Hematopoietic multipotent progenitor cell treated with erythropoietin and hydrocortisone succinate and interleukin-3 and kit ligand, for 8 days (in vitro differentiated cells): ENCODE results near the gene DTD1.

ENCODE experiments used
- DNase-seq: peaks from one replicate; pipeline ENCODE4 v3.0.0-alpha.2; 2015

The DTD1 gene

DNA sequence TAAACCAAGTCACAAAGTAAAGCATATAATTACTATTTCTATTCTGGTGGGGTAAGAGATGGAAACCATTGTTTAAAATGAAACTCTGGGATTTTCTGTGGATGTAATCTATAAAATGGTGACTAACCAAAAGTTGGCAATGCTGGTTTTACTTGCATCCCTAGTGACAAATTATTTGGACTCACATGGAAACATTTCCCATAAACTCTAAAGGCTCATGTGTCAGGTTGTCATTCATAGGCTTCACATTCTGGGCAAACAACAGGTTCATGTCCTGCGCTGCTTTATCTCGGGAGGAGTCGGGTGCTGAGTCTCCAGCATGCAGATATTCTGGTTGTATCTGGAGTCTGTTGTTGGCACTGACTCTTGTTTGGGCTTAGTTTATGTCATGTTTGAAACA lies 127.7 kb downstream of the DTD1 start:
- DNase-seq: no peak

DNA sequence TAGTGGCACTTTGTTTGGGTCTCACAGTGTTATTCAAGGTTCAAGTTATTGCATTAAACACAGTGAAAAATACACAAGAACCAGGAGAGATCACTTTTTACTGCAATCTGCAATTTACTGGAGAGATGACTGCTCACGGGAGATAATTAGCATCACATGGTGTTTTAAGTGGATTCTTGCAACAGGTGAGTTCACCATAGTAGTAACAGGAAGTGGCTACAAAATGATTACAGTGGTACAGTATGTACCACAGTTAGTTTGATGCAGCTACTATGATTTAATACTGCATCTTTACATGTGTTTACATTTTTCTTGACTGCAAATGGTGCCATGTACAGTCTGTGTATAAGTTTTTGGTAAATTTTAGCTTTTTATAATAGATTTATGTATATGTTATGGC lies 129.2 kb downstream of the DTD1 start:
- DNase-seq: no peak

DNA sequence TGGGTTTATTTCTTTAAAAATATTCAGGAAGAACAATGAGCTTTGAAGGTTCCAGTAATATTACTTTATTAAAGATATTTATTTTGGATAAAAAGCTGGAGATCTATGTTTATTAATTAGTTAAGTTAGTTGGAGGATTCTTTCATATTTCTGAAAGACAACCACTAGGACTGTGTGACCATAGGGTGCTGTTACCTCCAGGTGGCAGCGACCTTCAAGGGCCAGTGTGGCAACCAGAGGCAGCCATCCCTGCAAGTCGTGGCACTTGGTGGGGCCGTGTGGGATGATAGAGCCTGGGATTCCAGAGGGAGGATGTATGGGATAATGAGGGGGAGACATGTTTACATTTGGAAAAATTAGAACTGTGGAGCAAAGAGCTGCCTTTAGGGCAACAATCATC lies 130.3 kb downstream of the DTD1 start:
- no peak for DNase-seq

DNA sequence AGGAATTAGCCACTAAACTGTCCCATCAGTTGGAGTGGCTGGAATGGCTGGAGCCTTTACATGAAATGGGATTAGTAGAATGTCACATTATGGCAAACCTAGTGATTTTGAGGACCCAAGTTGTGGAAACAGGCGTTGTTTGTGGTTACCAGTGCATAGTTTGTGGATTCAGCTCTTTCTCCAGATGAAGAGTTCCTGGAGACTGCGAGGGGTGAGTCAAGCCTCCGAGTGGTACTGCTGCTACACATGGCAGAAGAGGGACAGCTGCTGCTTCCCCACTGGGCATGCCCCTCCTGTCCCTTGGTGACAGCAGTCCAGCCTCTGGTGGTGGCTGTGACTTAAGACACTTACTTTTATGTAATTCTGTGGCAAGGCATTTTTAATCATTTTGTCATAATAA lies 131.6 kb downstream of the DTD1 start:
- no peak for DNase-seq

DNA sequence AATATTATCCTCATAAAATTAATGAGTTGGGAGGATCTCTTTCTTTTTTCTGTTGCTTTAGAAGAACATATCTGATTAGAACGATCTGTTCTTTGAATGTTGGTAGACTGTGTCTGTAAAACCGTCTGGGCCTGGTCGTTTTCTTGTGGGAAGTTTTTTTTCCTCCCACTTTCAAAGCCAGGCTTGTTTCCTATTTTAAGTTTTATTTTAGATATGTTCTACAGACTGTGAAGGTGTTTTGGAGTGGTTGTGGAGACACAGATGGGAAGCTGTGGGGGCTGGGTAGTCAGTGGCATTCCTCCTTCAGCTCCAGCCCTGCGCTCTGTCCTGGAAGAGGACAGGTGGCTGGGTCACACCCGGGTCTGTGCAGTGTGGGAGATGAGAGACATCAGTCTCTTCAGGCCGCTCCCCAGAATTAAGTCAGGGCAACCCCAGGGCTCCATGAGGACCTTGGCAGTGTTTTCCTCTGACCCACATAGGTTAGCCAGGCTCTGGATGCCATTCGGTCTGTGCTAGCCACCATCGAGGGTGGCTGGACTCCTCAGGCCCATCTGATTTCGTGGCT lies 133.8 kb downstream of the DTD1 start:
- DNase-seq: no peak

DNA sequence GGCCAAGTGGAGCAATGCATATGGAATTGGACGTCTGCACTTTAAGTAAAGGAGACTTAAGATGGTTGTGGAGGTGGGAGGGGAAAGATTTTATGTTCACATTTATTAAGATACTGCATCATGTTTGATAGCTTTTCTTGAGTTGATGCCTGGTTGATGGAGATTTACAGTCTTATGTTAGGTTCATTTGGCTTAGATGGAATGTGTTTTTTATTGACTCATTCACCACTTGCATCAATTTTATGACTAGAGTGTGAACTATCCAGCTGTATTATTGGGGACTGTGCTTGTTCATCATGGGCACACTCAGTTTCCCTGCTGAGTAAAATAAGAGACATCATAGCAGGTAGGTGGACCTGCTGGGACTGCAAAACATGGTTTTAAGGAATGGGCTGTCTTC lies 134.5 kb downstream of the DTD1 start:
- DNase-seq: no peak

DNA sequence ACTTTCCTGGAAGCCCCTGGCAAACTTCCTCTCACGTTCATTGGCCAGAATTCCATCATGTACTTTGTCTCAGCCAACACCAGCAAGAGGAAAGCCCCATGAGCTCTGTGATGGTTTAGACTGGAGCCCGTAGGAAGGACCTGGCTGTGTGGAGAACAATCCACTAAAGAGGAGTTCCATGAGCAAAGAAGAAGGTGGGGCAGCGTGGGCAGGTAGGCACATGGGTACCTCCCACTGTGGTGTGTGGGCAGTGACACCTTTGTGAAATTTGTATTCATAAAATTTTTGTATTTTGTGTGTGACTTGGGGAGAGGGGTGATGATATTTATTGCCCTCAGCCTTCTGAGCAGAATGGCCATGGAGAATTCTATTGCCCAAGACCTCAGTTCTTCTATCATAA lies 136.2 kb downstream of the DTD1 start:
- DNase-seq: no peak

DNA sequence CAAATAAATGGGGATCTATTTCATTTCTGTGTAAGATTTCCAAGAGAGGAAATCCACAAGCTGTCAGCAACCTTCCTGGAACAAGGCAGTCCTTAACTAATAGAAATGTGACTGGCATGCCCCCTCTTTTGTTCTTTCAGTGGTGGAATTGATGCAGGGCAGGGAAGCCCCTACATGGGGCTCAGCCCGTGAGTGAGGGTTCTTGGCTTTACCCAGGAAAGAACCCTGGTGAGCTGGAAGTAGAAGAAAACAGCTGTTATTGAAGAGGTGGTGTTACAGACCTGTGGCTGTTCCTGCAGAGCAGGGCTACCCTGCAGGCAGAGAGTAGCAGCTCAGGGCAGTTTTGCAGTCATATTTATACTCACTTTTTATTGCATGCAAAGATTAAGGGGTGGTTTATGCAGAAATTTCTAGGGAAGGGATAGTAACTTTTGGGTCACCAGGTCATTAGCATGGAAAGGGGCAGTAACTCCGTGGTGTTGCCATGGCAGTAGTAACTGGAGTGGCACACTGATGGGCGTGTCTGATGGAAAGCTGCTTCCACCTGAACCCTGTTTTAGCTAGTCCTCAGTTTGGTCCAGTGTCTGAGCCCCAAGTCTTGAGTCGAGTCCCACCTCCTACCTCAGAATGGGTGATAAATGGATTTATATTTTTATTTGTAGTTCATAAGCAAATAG lies 137.1 kb downstream of the DTD1 start:
- DNase-seq: no peak

DNA sequence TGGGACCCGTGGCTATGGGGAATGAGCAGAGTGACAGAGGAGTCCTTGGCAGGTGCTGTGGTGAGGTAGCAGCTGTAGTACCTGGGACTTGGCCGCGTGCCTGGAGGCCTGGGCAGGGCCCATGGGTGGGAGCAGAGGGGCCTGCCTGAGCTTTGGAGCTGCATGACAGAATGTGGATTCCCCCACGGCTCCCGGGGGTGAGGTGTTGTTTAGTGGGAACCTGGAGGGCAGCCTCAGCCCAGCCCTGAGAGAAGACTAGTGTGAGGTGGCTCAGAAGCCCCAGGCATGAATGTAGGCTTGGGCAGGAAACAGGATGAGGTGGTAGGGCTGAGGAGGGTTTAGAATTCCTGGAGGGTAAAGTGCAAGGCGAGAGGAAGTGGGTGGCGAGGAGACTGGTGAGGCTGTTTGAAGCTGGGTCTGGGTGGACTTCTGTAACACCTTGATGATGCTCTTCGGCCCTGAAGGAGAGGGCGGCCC lies 139.2 kb downstream of the DTD1 start:
- no peak for DNase-seq

DNA sequence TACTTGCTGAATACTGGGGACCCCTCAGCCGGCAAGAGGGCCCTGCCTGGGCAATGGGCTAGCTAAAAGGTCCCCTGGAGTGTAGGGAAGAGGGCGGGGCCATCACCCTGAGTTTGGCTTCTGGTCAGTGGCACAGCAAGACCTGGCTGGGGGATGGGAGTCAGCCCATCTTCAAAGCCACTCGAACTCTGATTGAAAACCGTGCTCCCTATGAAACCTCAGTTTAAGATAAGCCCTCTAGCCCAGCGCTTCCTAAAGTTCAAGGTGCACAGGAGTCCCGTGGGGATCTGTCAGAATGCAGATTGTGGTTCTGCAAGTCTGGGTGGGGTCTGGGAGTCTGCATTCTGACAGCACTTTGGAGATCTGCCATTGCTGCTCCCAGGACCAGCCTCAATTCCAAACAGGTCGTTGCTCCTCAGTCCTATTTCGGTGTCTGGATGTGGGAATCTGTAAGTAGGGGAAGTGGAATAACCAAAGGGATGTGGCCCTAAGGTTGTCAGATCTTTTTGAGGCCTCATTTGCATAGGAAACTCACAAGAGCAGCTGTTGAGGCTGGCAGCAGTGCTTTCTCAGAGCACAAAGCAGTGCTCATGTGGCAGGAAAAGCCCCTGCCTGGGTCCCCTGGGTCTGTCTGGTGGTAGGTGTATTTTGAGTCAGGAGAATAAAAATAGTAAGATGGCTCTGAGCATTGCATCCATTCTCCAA lies 140.5 kb downstream of the DTD1 start:
- DNase-seq: no peak

DNA sequence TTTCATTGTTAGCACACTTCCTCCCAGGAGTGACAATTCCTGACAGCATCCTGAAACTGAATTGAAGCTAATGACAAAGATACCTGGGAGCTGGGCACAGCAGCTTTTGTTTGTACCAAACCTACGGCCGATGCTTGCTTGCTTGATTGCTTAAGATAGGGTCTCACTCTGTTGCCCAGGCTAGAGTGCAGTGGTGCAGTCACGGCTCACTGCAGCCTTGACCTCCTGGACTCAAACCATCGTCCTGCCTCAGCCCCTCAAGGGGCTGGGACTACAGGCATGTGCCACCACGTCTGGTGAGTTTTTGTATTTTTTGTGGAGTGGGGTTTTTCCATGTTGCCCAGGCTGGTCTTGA lies 141.0 kb downstream of the DTD1 start:
- DNase-seq: no peak

DNA sequence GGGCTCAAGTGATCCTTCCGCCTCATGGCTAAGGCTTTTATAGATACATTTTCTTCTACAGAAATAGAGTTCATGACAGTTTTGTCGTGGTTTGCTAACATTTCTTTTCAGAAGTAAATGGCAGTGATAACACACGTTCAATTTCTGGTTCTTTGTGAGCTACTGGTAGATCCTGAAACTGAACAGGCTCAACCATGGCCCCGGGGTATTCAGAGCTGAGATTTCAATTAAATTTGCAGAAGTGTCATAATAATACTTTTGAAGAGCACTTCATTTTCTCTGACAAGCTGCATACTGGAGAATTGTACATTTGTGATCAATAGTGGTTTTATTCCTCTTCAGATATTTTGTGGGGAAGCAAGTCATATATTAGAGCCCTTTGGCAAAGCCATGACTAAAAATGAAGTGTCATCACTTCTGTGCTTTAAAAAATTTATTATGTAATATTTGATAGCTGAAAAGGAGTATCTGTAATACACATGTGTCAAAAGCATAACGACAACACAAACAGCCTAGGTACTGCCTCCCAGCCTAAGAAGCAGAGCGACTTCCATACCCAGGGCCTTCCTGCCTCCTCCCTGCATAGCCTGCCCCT lies 141.5 kb downstream of the DTD1 start:
- DNase-seq: no peak

DNA sequence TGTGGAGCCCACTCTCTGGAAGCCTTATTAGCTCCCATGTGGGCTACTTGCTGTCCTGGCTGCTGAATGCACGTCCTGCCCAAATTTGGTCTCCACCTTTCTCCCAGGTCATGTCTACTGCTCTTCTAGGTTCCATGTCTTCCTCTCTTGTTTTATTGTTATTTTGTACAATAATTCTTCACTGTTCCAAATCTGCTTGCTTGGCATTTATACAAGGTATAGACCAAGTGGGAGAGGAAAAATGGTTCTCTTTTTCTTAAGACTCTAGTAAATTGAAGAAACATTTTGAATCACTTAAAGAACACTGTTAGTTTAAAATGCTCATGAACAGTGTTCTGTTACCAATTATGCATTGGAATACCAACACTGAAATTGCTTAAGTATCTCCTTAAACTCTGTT lies 144.1 kb downstream of the DTD1 start:
- no peak for DNase-seq

DNA sequence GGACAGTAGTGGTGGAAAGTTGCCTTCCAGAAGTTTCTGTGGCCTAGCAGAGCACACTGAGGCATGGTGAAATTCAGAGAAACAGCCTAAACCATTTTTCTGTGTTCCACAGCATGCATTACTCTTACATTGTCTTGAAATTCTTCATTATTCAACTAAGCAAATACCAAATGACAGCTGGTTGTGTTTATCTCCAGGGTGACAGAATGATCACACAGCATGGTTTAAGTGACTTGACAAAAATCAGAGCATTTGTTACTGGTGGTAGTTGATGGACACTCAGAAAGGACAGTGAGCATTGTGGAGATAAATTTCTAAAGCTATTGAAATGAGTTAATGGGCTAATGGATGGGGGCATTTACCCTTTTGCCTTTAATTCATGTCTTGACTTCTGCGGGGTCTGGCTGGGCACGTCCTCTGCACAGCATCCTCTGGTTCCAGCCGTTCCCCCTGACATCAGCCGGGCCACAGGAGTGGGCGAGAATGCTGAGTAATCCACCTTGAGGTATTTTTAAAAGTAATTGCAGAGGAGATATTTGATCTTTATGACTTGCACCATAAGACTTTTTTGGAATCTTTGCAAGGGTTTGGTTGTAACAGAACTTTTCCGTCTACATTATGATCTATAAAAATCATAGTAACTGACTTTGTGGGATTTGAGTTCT lies 146.8 kb downstream of the DTD1 start:
- no peak for DNase-seq

DNA sequence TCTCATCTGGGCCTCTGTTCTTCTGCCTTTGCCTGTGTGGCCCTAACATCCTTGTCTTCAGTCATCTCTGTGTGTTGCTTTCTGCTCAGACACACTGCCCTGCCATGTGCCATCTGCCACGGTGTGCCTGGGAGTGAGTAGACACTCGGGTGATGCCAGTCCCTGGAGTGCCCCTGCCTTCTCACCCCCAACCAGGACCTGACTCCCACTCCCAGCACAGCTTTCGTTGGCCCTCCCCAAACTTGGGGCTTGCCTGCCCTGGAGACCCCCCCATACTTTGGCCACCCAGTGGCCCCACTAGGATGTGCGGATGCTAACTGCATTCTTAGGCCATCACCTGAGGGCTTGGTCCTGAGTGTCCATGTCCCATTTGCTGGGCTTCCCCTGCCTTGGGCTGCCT lies 149.3 kb downstream of the DTD1 start:
- no peak for DNase-seq

DNA sequence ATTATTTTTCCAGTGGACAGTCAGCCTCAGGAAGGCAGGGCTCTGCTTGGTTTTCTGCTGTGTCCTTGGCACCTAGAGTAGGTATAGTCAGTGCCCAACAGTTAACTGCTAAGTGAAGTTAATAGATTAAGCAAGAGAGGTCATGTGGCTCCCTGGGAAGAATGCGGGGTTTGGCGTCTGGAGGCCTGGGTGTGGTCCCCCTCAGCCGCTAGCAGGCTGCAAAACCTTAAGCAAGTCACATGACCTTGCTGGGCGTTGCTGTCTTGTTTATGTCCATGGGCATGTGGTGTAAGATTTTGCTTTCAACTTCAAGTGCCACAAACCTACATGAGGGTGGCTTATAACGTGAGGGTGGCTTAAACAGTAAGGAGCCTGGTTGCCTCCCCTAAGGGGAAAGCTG lies 150.2 kb downstream of the DTD1 start:
- peak; percentile 81 for DNase-seq

DNA sequence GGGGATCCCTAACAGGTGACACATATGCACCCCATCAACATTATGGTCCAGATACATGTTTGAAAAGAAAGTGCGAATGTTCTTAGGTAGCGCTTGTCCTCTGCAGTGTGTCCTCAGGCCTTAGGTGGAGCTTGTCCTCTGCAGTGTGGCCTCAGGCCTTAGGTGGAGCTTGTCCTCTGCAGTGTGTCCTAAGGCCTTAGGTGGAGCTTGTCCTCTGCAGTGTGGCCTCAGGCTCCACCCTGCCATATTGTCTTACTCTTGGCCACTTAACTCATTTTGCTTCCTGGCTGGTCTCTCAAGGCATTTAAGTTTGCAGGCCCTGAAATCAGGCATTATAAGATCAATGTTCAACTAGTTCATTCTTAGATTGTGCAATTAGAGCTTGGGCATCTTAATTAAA lies 151.0 kb downstream of the DTD1 start:
- DNase-seq: no peak

DNA sequence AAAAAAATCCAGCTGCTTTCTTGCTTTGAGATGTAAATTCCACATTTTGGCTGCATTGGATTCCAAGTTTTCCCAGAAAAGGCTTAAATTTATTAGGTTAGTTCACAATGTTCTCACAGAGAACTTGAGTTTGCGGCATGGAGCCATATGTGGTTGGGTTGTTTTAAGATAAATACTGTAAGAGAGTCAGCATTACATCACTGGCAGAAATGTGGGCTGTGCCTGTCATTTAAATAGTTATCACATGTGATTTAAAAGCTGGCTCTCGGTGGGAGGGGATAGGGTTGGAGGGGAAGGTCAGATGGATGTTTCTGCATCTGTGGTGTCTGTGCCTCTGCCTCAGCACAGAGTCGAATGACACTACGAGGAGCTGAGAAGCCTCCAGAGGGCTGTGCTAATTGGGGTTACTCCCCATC lies 151.9 kb downstream of the DTD1 start:
- no peak for DNase-seq

DNA sequence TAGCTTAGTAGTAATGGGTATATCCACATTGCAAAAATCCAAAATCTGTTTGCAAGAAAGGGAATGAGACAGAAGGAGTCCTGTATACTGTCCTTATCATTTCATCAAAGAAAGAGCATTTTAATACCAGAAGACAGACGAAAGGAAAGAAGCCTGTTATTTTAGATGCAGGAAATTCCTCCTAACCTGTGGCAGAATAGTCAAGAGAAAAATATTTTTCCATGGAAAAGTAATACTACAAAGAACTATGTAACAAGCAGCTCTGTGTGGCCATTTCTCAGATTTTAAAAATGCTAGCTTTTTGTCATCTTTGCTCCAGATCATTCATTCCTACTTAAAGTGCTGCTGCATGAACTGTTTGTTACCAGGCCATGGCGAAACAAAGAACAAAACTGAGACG lies 152.9 kb downstream of the DTD1 start:
- no peak for DNase-seq

DNA sequence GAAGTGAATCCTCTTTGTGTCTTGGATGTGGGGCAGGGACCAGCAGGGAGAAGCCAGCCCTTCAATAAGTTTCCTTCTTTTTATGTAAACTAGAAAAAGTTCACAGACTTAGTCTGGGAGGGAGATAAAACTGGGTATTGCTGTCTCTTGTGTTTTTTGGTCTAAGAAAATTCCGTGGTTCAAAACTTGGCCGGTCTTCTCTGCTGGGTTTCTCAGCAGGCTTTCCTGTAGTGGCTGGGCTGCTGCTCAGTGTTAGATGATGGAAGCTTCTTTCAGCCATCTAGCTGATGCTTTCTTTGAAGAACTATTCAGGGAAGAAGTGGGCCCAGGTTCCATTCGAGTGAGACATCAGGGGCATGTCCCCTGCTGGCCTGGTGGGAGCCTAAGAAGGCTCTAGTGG lies 155.0 kb downstream of the DTD1 start:
- DNase-seq: no peak

DNA sequence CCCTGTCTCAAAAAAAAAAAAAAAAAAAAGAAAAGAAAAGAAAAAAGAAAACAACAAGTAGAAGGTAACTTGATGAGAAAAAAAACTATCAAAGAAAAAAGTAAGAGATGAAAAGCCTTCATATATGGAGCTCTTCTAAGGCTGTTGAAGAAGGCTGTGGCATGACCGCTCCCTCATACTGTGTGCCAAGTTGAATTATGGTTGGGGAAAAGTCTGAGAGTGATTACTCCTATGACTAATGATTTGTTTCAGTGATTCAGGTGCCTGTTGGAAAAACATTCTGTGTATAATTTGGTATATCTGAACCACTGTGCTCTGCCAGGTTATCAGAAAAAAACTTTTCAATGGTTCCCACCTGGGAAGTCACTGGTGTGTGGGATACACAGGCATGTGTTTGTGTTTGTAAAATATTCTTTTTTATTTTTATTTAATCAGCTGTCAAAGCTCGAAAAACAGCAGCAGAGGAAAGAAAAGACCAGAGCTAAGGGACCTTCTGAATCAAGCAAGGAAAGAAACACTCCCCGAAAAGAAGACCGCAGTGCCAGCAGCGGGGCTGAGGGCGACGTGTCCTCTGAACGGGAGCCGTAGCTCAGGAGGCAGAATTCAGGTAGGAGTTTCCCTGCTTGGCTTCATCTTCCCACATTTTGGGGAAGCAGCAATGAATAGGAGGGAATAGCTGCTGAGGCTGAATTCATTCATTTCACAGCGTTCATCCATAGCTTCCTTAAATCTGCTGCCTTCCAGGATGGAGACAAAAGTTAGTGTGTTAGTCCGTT lies 156.0 kb downstream of the DTD1 start:
- no peak for DNase-seq

DNA sequence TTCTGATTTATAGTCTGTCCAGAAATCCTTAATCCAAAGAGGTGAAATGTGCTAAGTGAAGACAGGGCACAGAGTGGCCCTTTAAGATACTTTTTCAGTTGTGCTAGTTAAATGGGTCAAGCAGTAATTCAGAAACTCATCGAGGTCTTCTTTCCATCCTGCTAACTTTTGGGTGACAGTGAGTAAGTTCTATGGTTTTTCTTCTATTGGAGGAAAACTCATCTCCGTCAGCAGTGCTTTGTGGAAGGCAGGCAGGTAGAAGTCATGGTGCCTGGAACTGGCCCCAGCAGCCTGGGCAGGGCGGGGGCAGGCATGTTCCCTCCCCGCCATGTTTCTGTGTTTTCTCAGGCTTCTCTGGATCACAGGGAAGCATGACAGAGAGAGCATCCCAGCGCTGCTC lies 159.2 kb downstream of the DTD1 start:
- no peak for DNase-seq

DNA sequence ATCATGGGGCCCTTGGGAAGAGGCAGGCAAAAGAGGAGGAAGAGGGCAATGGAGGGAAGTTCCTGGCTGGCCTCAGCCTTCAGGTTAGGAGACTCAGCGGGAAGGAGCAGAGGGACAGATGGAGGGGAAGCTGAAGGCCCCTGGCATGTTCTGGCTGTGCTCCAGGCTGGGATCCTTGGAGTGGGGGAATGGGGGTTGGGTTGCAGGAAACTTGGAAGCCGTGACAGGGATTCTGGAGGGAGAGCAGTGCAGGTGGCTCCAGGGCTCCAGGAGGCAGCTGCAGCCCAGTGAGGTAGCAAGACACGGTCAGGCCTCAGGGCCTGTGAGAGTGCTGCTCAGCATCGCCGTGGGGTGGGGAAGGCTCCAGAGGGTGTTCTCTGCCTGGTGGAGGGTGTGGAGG lies 161.1 kb downstream of the DTD1 start:
- no peak for DNase-seq
